Heart right ventricle (tissue), 16 donors: ENCODE data around the gene AHNAK2. TPM values are rescaled to one million over a fixed set of nuclear protein-coding genes. Genes with fewer than 3 reads are reported as not detected.
A peak's percentile ranks its signal among the peaks of the same experiment; 100 is the strongest.

ENCODE experiments used
- ATAC-seq, 8 donors: fragments of 200-7000 bp; cut with Tn5 transposase; one replicate each; pipeline ENCODE4 v1.9.1; 2020; ENCODE audit warnings: mild to moderate bottlenecking in 8 of 8, moderate library complexity in 8 of 8, moderate number of reproducible peaks in 1 of 8
- DNase-seq, 2 donors: peaks; one replicate each; pipeline ENCODE4 v3.0.0-alpha.2; 2020
- H3K27ac ChIP-seq, 10 donors: fragments of 200-600 bp; sonication (generic) in 2 of 10; one replicate each; pipeline versions ENCODE4 v1.5.0 to v1.8.0; 2020 to 2022; ENCODE audit warnings: mild to moderate bottlenecking in 3 of 10
- H3K27me3 ChIP-seq, 7 donors: fragments of 200-600 bp; one replicate each; pipeline ENCODE4 v1.8.0; 2021 to 2022; ENCODE audit warnings: mild to moderate bottlenecking in 2 of 7
- H3K36me3 ChIP-seq, 9 donors: fragments of 200-600 bp; sonication (generic) in 1 of 9; one replicate each; pipeline versions ENCODE4 v1.5.0 to v1.8.0; 2020 to 2022; ENCODE audit warnings: mild to moderate bottlenecking in 2 of 9
- H3K4me1 ChIP-seq, 9 donors: fragments of 200-600 bp; sonication (generic) in 1 of 9; one replicate each; pipeline versions ENCODE4 v1.5.0 to v1.8.0; 2020 to 2022; ENCODE audit warnings: mild to moderate bottlenecking in 4 of 9
- H3K4me3 ChIP-seq, 10 donors: fragments of 200-600 bp; sonication (generic) in 2 of 10; one replicate each; pipeline versions ENCODE4 v1.5.0 to v1.8.0; 2020 to 2022; ENCODE audit warnings: mild to moderate bottlenecking in 7 of 10, moderate library complexity in 2 of 10
- H3K9me3 ChIP-seq, 11 donors: fragments of 200-600 bp in 10 of 11; sonication (generic) in 2 of 11; one replicate each; pipeline versions ENCODE4 v1.5.0 to v1.8.0; 2013 to 2022; ENCODE audit warnings: mild to moderate bottlenecking in 2 of 11, control low read depth in 1 of 11, moderate library complexity in 1 of 11
- CTCF ChIP-seq, 9 donors: fragments of 200-600 bp; sonication (generic) in 2 of 9; IDR thresholded peaks; one replicate each; pipeline versions ENCODE4 v1.5.0 to v1.8.0; 2021 to 2022; ENCODE audit warnings: antibody characterized with exemption in 9 of 9, mild to moderate bottlenecking in 5 of 9, moderate library complexity in 1 of 9
- WGBS, 2 donors: extraction: QIAGEN DNeasy Blood & Tissue Kit; methylation state at CpG; one replicate each; pipeline ENCODE4 v1.1.7; 2013; ENCODE audit warnings: inconsistent platforms in 1 of 2; 5-methylcytosine and 5-hydroxymethylcytosine counted together
- intact Hi-C, 10 donors: fragments of 100-400 bp; cut with DNase I; formaldehyde crosslinking; loops; one replicate each; pipeline versions ENCODE4 v1.11.1 to v1.14.2; 2022
- polyA plus RNA-seq, 2 donors: library from polyadenylated mRNA; stranded (reverse); fragments of 200-250 nt; gene quantifications; one replicate each; pipeline ENCODE4 v1.2.3, GENCODE V29; 2013
- total RNA-seq, 10 donors: library from RNA; stranded (reverse); fragmentation: NEBNext Ultra II Directional in 3 of 10; extraction: Animal tissue kit (Norgen Biotek cat#: 25700) in 3 of 10; gene quantifications; one replicate each; pipeline versions ENCODE4 v1.2.1 to v1.2.4, GENCODE V29; 2021 to 2023
- donor health status: Arrhythmogenic right ventricular cardiomyopathy.
- donor health status: ischemic (EF 13 %, LVEDD 7.1; RV severe dilation, severe dysfunction).
- donor health status: healthy with polysubstance abuse.
- donor health status: DM: no; HTN: yes; CAD: no.
- donor health status: DM: no; HTN: no; CAD: no.
- donor health status: ischemic (EF 25% LVEDD 6.9; RV normal size, moderate dysfunction).
- donor health status: ischemic (EF 25% LVEDD 5.7; RV mildly dilated, moderate dysfunction).
- donor health status: healthy.
- donor health status: DM: yes; HTN: yes; CAD: no.
- donor health status: Ischemic cardiomyopathy.
- donor health status: ischemic (EF 35%, LVEDD 5.7; RV mildly dilated, moderate dysfunction).
- donor health status: nonischemic (EF 11% LVEDD 7.7; RV severe dilation, severe dysfunction).
- donor health status: DM: yes; HTN: yes; CAD: no.
- donor health status: PGD.
- donor health status: ischemic (EF 29% LVEDD 5.4; RV normal size, mild dysfunction).
- donor health status: nonischemic (EF 23%, LVEDD 6.1; RV moderate dilation, normal function).

Gene AHNAK2
- total and polyA plus RNA-seq, 12 donors, result 1.1 to 29.5 (median 3.1) TPM

- H3K4me3 ChIP-seq, result no peak overlapping the region
- TF ChIP-seq CTCF (IDR thresholded peaks at IDR 0.05), result no peak
- DNase-seq, result no peak
- peaks cover 0 to 52% (median 4%) of the 10 kb centered on the region in 9 donors for H3K36me3 ChIP-seq
- H3K27ac ChIP-seq, result no peak overlapping the region
- intact Hi-C loops, result no loop called here
- WGBS, 2 donors, result 91% methylated on average over 21 of the region's 21 CpGs
- H3K9me3 ChIP-seq, result no peaks in the 10 kb centered on the region
- ATAC-seq, result peak in 1 of 8 donors; percentile 18
- H3K27me3 ChIP-seq, result no peaks in the 10 kb centered on the region
- no peaks in the 10 kb centered on the region for H3K4me1 ChIP-seq
Observed at GRCh38 chr14:105005929-105006830, 28.0 kb upstream of the AHNAK2 start.

GRCh38 chr14:105005329-105005928 is 27.3 kb upstream of the AHNAK2 start:
- 89 to 92% methylated on average over 19 to 20 of the region's 20 CpGs for WGBS, 2 donors
- no peak for ATAC-seq
- TF ChIP-seq CTCF (IDR thresholded peaks at IDR 0.05), result no peak
- Histone ChIP-seq H3K4me1 (no peaks in the 10 kb centered on the region), H3K4me3 (no peak overlapping the region), H3K27ac (no peak overlapping the region), H3K9me3 (no peaks in the 10 kb centered on the region), H3K36me3 (peaks cover 0 to 44% (median 0%) of the 10 kb centered on the region in 9 donors), H3K27me3 (no peaks in the 10 kb centered on the region)
- no peak for DNase-seq
- intact Hi-C loops, result no loop called here

GRCh38 chr14:104999361-104999760 is 21.2 kb upstream of the AHNAK2 start:
- H3K36me3 ChIP-seq, result peaks cover 0 to 16% (median 0%) of the 10 kb centered on the region in 9 donors
- DNase-seq, result no peak
- no peak overlapping the region for H3K4me3 ChIP-seq
- no peaks in the 10 kb centered on the region for H3K4me1 ChIP-seq
- no peak for ATAC-seq
- H3K27ac ChIP-seq, result no peak overlapping the region
- intact Hi-C loops, result loop anchor here in 1 of 10 donors (10.0 kb wide), 1 partner anchor 1175 kb away; no protein-coding TSS in a partner anchor
- H3K9me3 ChIP-seq, result peaks cover 0 to 8% (median 0%) of the 10 kb centered on the region in 11 donors
- 94 to 100% methylated on average over 3 of the region's 3 CpGs for WGBS, 2 donors
- no peak for TF ChIP-seq CTCF (IDR thresholded peaks at IDR 0.05)
- H3K27me3 ChIP-seq, result no peaks in the 10 kb centered on the region

- Histone ChIP-seq H3K9me3 (peaks cover 0 to 8% (median 0%) of the 10 kb centered on the region in 11 donors), H3K4me3 (no peak overlapping the region), H3K4me1 (no peaks in the 10 kb centered on the region), H3K27ac (no peak overlapping the region), H3K27me3 (no peaks in the 10 kb centered on the region), H3K36me3 (peaks cover 0 to 21% (median 0%) of the 10 kb centered on the region in 9 donors)
- WGBS, 2 donors, result 93 to 95% methylated on average over 5 of the region's 5 CpGs
- TF ChIP-seq CTCF (IDR thresholded peaks at IDR 0.05), result no peak
- no peak for ATAC-seq
- no peak for DNase-seq
- intact Hi-C loops, result loop anchor here in 1 of 10 donors (10.0 kb wide), 1 partner anchor 1174 kb away; no protein-coding TSS in a partner anchor
Observed at GRCh38 chr14:104998801-104999200, 20.6 kb upstream of the AHNAK2 start.
